ENCODE results near the gene SERINC3.

GRCh38 chr20:44500221-44500620 is 21.6 kb downstream of the SERINC3 start:
- no peak for TF ChIP-seq EZH2 (optimal IDR thresholded peaks at IDR 0.05; ENCODE audit: low read depth, low read length)
- TF ChIP-seq CTCF (IDR thresholded peaks at IDR 0.05; ENCODE audit: low read length): no peak
- no peak for TF ChIP-seq EZH2phosphoT487 (IDR thresholded peaks at IDR 0.05; ENCODE audit: low read length)

Data from MM.1S (cell line).